HEK293 (cell line): Measurements from ENCODE around the gene FRMD4A.

ENCODE experiments used
- CTCF ChIA-PET: fragments of 350-600 bp; formaldehyde crosslinking; extraction: SDS; loops from one replicate; lab custom pipeline; 2021; ENCODE audit warnings: antibody characterized with exemption; lab: Yijun Ruan, JAX
- POLR2A ChIA-PET: fragments of 300-600 bp; formaldehyde crosslinking; extraction: SDS; loops from one replicate; lab custom pipeline; 2020; ENCODE audit warnings: antibody characterized with exemption, inconsistent platforms; lab: Yijun Ruan, JAX
- H3K27ac ChIP-seq: fragments of 200-500 bp; sonication (Bioruptor generic); 2 replicates; pipeline ENCODE4 v1.5.1; 2014; ENCODE audit warnings: low read depth, low read length, control low read depth, inconsistent platforms; ENCODE audit errors: extremely low read depth
- H3K36me3 ChIP-seq, 2 experiments: fragments of 200-500 bp in 1 of 2; sonication (Bioruptor generic) in 1 of 2; 1 replicate in 1 of 2; 2 replicates in 1 of 2; pipeline ENCODE4 v1.5.1; 2014 to 2017; ENCODE audit warnings: inconsistent platforms in 2 of 2, low read length in 2 of 2; ENCODE audit not compliant: control insufficient read depth in 2 of 2, insufficient read depth in 1 of 2
- H3K4me1 ChIP-seq: fragments of 200-500 bp; sonication (Bioruptor generic); 2 replicates; pipeline ENCODE4 v1.5.1; 2014; ENCODE audit warnings: mild to moderate bottlenecking, low read length, inconsistent platforms; ENCODE audit not compliant: control insufficient read depth, insufficient read depth
- H3K4me3 ChIP-seq: 2 replicates; pipeline ENCODE4 v1.5.1; 2011; ENCODE audit warnings: low read depth, mild to moderate bottlenecking, control low read depth, low read length, moderate library complexity
- H3K9me3 ChIP-seq: fragments of 200-500 bp; sonication (Bioruptor generic); 2 replicates; pipeline ENCODE4 v1.5.1; 2014; ENCODE audit warnings: low read depth, low read length, inconsistent platforms; ENCODE audit not compliant: control insufficient read depth, insufficient read depth
- HIC1 ChIP-seq: fragments of 450-650 bp; formaldehyde crosslinking; IDR thresholded peaks from 2 replicates; pipeline ENCODE4 v1.5.1; 2016; ENCODE audit warnings: missing biosample characterization, missing genetic modification characterization
- PATZ1 ChIP-seq: fragments of 450-650 bp; formaldehyde crosslinking; IDR thresholded peaks from 2 replicates; pipeline ENCODE4 v1.5.1; 2016; ENCODE audit warnings: missing biosample characterization, missing genetic modification characterization
- REPIN1 ChIP-seq: fragments of 450-650 bp; formaldehyde crosslinking; IDR thresholded peaks from 2 replicates; pipeline ENCODE4 v1.5.1; 2017; ENCODE audit warnings: missing biosample characterization, missing genetic modification characterization, low read depth
- YY2 ChIP-seq: fragments of 450-650 bp; formaldehyde crosslinking; IDR thresholded peaks from 2 replicates; pipeline ENCODE4 v1.5.1; 2016; ENCODE audit warnings: missing biosample characterization, missing genetic modification characterization
- ZBTB20 ChIP-seq: fragments of 450-650 bp; formaldehyde crosslinking; IDR thresholded peaks from 2 replicates; pipeline ENCODE4 v1.5.1; 2016; ENCODE audit warnings: missing biosample characterization, missing genetic modification characterization
- ZNF10 ChIP-seq: fragments of 450-650 bp; formaldehyde crosslinking; IDR thresholded peaks from 2 replicates; pipeline ENCODE4 v1.5.1; 2017; ENCODE audit warnings: missing biosample characterization, missing genetic modification characterization
- ZNF16 ChIP-seq: fragments of 450-650 bp; formaldehyde crosslinking; IDR thresholded peaks from 2 replicates; pipeline ENCODE4 v1.5.1; 2016; ENCODE audit warnings: low read depth, missing biosample characterization, missing genetic modification characterization
- ZNF239 ChIP-seq: fragments of 450-650 bp; formaldehyde crosslinking; IDR thresholded peaks from 2 replicates; pipeline ENCODE4 v1.5.1; 2016; ENCODE audit warnings: missing biosample characterization, missing genetic modification characterization
- ZNF350 ChIP-seq: fragments of 450-650 bp; formaldehyde crosslinking; IDR thresholded peaks from 2 replicates; pipeline ENCODE4 v1.5.0; 2017; ENCODE audit warnings: missing biosample characterization, mild to moderate bottlenecking, missing genetic modification characterization
- ZNF513 ChIP-seq: fragments of 450-650 bp; IDR thresholded peaks from 2 replicates; pipeline ENCODE4 v1.5.1; 2018; ENCODE audit warnings: missing biosample characterization, missing genetic modification characterization
- ZNF518A ChIP-seq: fragments of 450-650 bp; formaldehyde crosslinking; conservative IDR thresholded peaks from 2 replicates; pipeline ENCODE4 v1.5.1; 2016; ENCODE audit warnings: low read depth, missing biosample characterization, missing genetic modification characterization
- ZNF623 ChIP-seq: fragments of 450-650 bp; formaldehyde crosslinking; IDR thresholded peaks from 2 replicates; pipeline ENCODE4 v1.5.1; 2016; ENCODE audit warnings: missing biosample characterization, missing genetic modification characterization
- ZNF701 ChIP-seq: fragments of 450-650 bp; formaldehyde crosslinking; IDR thresholded peaks from 2 replicates; pipeline ENCODE4 v1.5.1; 2016; ENCODE audit warnings: missing biosample characterization, missing genetic modification characterization
- ZNF704 ChIP-seq: fragments of 450-650 bp; formaldehyde crosslinking; IDR thresholded peaks from 2 replicates; pipeline ENCODE4 v1.5.1; 2016; ENCODE audit warnings: missing biosample characterization, missing genetic modification characterization

The FRMD4A gene

GRCh38 chr10:13859979-13860654 lies 470.6 kb downstream of the FRMD4A start:
- H3K4me3 ChIP-seq = no peak overlapping the region
- TF ChIP-seq ZNF513 (no peak), ZNF623 (tag by site-specific recombination) (no peak), ZNF350 (tag by site-specific recombination) (no peak), REPIN1 (tag by site-specific recombination) (no peak), ZBTB20 (tag by site-specific recombination) (no peak), ZNF10 (tag by site-specific recombination) (no peak), ZNF16 (no peak)
- ChIA-PET CTCF (no interaction called here), POLR2A (no interaction called here)
- no peaks in the 10 kb centered on the region for H3K9me3 ChIP-seq
- no peak overlapping the region for H3K27ac ChIP-seq
- no peaks in the 10 kb centered on the region for H3K36me3 ChIP-seq
- no peaks in the 10 kb centered on the region for H3K4me1 ChIP-seq

GRCh38 chr10:13858709-13859108 lies 472.0 kb downstream of the FRMD4A start:
- no peak overlapping the region for H3K27ac ChIP-seq
- no peak overlapping the region for H3K4me3 ChIP-seq
- no peaks in the 10 kb centered on the region for H3K9me3 ChIP-seq
- H3K4me1 ChIP-seq = no peaks in the 10 kb centered on the region
- TF ChIP-seq HIC1 (tag by site-specific recombination) = no peak
- TF ChIP-seq ZNF16 = no peak
- no peak for TF ChIP-seq YY2
- TF ChIP-seq ZNF701 = no peak
- TF ChIP-seq ZNF10 (tag by site-specific recombination) = no peak
- no peak for TF ChIP-seq ZNF704 (tag by site-specific recombination)
- no peak for TF ChIP-seq PATZ1
- TF ChIP-seq ZNF239 (tag by site-specific recombination) = no peak
- TF ChIP-seq ZNF518A (tag by site-specific recombination) = no peak
- TF ChIP-seq, all 188 proteins: peak for 0
- no peaks in the 10 kb centered on the region for H3K36me3 ChIP-seq
- CTCF ChIA-PET = no interaction called here
- POLR2A ChIA-PET = no interaction called here
